Measurements from ENCODE around the gene STEAP2. TPM values are rescaled to one million over a fixed set of nuclear protein-coding genes. Genes with fewer than 3 reads are reported as not detected.
A peak's percentile ranks its signal among the peaks of the same experiment; 100 is the strongest.

The STEAP2 gene
- total RNA-seq, 1 donor = 9.8 TPM

- H4K20me1 ChIP-seq (ENCODE audit: insufficient read depth, low read length) = no peaks in the 10 kb centered on the region
- H3K9me3 ChIP-seq (ENCODE audit: low read depth, low read length) = no peaks in the 10 kb centered on the region
- H3K4me1 ChIP-seq (ENCODE audit: insufficient read depth, low read length) = peaks cover 37% of the 10 kb centered on the region
- no peaks in the 10 kb centered on the region for H3K36me3 ChIP-seq (ENCODE audit: insufficient read depth, low read length)
- H3K27me3 ChIP-seq (ENCODE audit: insufficient read depth, low read length) = no peaks in the 10 kb centered on the region
- H3K27ac ChIP-seq (ENCODE audit: low read depth, low read length) = peak overlapping the region; percentile 63
- TF ChIP-seq CTCF (IDR thresholded peaks at IDR 0.05; ENCODE audit: extremely low read depth, low read depth, low read length) = no peak
- no peak overlapping the region for H3K4me3 ChIP-seq (ENCODE audit: insufficient read depth, low read length)
- DNase-seq (ENCODE audit: insufficient read length, low spot score, missing footprints) = no peak
- peak overlapping the region; percentile 20 for H3K4me2 ChIP-seq (ENCODE audit: insufficient read depth, low read length)
- no peak overlapping the region for H2AFZ ChIP-seq (ENCODE audit: low read length)
- no peaks in the 10 kb centered on the region for H3K79me2 ChIP-seq (ENCODE audit: insufficient read depth, low read length)
These were observed 60.7 kb downstream of the STEAP2 start for GRCh38 chr7:90272242-90272641.

GRCh38 chr7:90274161-90274560, 62.6 kb downstream of the STEAP2 start:
- Histone ChIP-seq H3K4me3 (ENCODE audit: insufficient read depth, low read length) (no peak overlapping the region), H3K36me3 (ENCODE audit: insufficient read depth, low read length) (no peaks in the 10 kb centered on the region), H4K20me1 (ENCODE audit: insufficient read depth, low read length) (no peaks in the 10 kb centered on the region), H3K4me2 (ENCODE audit: insufficient read depth, low read length) (no peak overlapping the region), H3K9me3 (ENCODE audit: low read depth, low read length) (no peaks in the 10 kb centered on the region), H3K27ac (ENCODE audit: low read depth, low read length) (no peak overlapping the region), H3K27me3 (ENCODE audit: insufficient read depth, low read length) (no peaks in the 10 kb centered on the region), H3K4me1 (ENCODE audit: insufficient read depth, low read length) (peaks cover 30% of the 10 kb centered on the region), H2AFZ (ENCODE audit: low read length) (no peak overlapping the region), H3K79me2 (ENCODE audit: insufficient read depth, low read length) (no peaks in the 10 kb centered on the region)
- DNase-seq (ENCODE audit: insufficient read length, low spot score, missing footprints) = no peak
- no peak for TF ChIP-seq CTCF (IDR thresholded peaks at IDR 0.05; ENCODE audit: extremely low read depth, low read depth, low read length)

GRCh38 chr7:90276033-90276728, 64.6 kb downstream of the STEAP2 start:
- Histone ChIP-seq H3K27me3 (ENCODE audit: insufficient read depth, low read length) (no peaks in the 10 kb centered on the region), H3K4me1 (ENCODE audit: insufficient read depth, low read length) (peaks cover 13% of the 10 kb centered on the region), H3K4me3 (ENCODE audit: insufficient read depth, low read length) (no peak overlapping the region), H3K36me3 (ENCODE audit: insufficient read depth, low read length) (no peaks in the 10 kb centered on the region), H3K79me2 (ENCODE audit: insufficient read depth, low read length) (no peaks in the 10 kb centered on the region), H2AFZ (ENCODE audit: low read length) (no peak overlapping the region), H3K27ac (ENCODE audit: low read depth, low read length) (no peak overlapping the region), H3K9me3 (ENCODE audit: low read depth, low read length) (no peaks in the 10 kb centered on the region), H4K20me1 (ENCODE audit: insufficient read depth, low read length) (no peaks in the 10 kb centered on the region), H3K4me2 (ENCODE audit: insufficient read depth, low read length) (no peak overlapping the region)
- no peak for TF ChIP-seq CTCF (IDR thresholded peaks at IDR 0.05; ENCODE audit: extremely low read depth, low read depth, low read length)
- peak; percentile 22 for DNase-seq (ENCODE audit: insufficient read length, low spot score, missing footprints)

Small RNAs within 50 kb of the gene (small RNA-seq; reads per million reads assigned to genes)
- not detected for gene RF00019

Other genes with a start within 250 kb of the STEAP2 start
- gene STEAP1, start 57.3 kb upstream of the STEAP2 start, total RNA-seq = 39.1 and 45.4 TPM in 2 replicates
- 5.4 and 8.8 TPM in 2 replicates for gene CFAP69, start 33.4 kb downstream of the STEAP2 start, total RNA-seq
- gene FAM237B, start 109.6 kb downstream of the STEAP2 start, total RNA-seq = not detected in 2 replicates
- 21.0 and 21.5 TPM in 2 replicates for gene GTPBP10, start 135.0 kb downstream of the STEAP2 start, total RNA-seq
- 35.9 and 39.8 TPM in 2 replicates for gene CLDN12, start 191.7 kb downstream of the STEAP2 start, total RNA-seq

All from osteoblast (primary cell).